EL (cell line): ENCODE measurements around the gene GFPT2.
"Not testable (repeated sequence)": the region's sequence is repeated elsewhere in the genome, so short reads cannot be mapped to it uniquely, and the experiment has no call there.

Source experiments
- DNase-seq: peaks from one replicate; pipeline ENCODE4 v3.0.0-alpha.2; 2016

Gene GFPT2

GRCh38 chr5:180303226-180304015, 49.7 kb downstream of the GFPT2 start:
- no peak for DNase-seq

- DNase-seq, result no peak
Observed at GRCh38 chr5:180302256-180302655, 50.9 kb downstream of the GFPT2 start.

- no peak for DNase-seq
Observed at GRCh38 chr5:180301253-180301652, 51.9 kb downstream of the GFPT2 start.

GRCh38 chr5:180299526-180299925, 53.6 kb downstream of the GFPT2 start:
- DNase-seq, result no peak

GRCh38 chr5:180299014-180299413, 54.1 kb downstream of the GFPT2 start:
- DNase-seq, result not testable (repeated sequence)

- DNase-seq, result no peak
Observed at GRCh38 chr5:180297587-180298282, 55.4 kb downstream of the GFPT2 start.

- no peak for DNase-seq
Observed at GRCh38 chr5:180296771-180297170, 56.4 kb downstream of the GFPT2 start.

GRCh38 chr5:180294913-180295555, 58.1 kb downstream of the GFPT2 start:
- no peak for DNase-seq

- DNase-seq, result no peak
Observed at GRCh38 chr5:180294411-180294810, 58.7 kb downstream of the GFPT2 start.

- peak; percentile 81 for DNase-seq
Observed at GRCh38 chr5:180291943-180292831, 60.9 kb downstream of the GFPT2 start, which contains the start of gene MAPK9. Gene MAPK9 (minus strand): TSS chr5:180292083. CDS start chr5:180280561, 11,522 bp downstream.

- DNase-seq, result peak; percentile 25
Observed at GRCh38 chr5:180291234-180291940, 61.7 kb downstream of the GFPT2 start.

- no peak for DNase-seq
Observed at GRCh38 chr5:180290568-180291233, 62.4 kb downstream of the GFPT2 start.

- DNase-seq, result no peak
Observed at GRCh38 chr5:180289966-180290365, 63.2 kb downstream of the GFPT2 start.

GRCh38 chr5:180289433-180289832, 63.7 kb downstream of the GFPT2 start:
- no peak for DNase-seq

- no peak for DNase-seq
Observed at GRCh38 chr5:180287868-180288267, 65.3 kb downstream of the GFPT2 start.

GRCh38 chr5:180287404-180287803, 65.7 kb downstream of the GFPT2 start:
- no peak for DNase-seq

GRCh38 chr5:180284149-180284548, 69.0 kb downstream of the GFPT2 start:
- no peak for DNase-seq

- DNase-seq, result no peak
Observed at GRCh38 chr5:180283026-180283615, 70.0 kb downstream of the GFPT2 start.

GRCh38 chr5:180282281-180282680, 70.9 kb downstream of the GFPT2 start:
- no peak for DNase-seq

- no peak for DNase-seq
Observed at GRCh38 chr5:180281706-180282105, 71.4 kb downstream of the GFPT2 start.

- DNase-seq, result no peak
Observed at GRCh38 chr5:180274695-180275094, 78.4 kb downstream of the GFPT2 start.
